Mammary epithelial cell (primary cell): ENCODE data around the gene FOXI1.

Experiments
- EZH2 ChIP-seq: IDR thresholded peaks from 2 replicates; pipeline ENCODE4 v1.6.1; 2012; ENCODE audit warnings: low read length, inconsistent platforms, borderline replicate concordance
- TF ChIP-seq, protein P1 (sequence below), 2 donors: IDR thresholded peaks in 1 of 2; conservative IDR thresholded peaks in 1 of 2; 2 replicates each; pipeline ENCODE4 v1.5.1; 2011 to 2012; ENCODE audit warnings: inconsistent platforms in 2 of 2, low read length in 2 of 2, mild to moderate bottlenecking in 2 of 2, control low read depth in 1 of 2, low read depth in 1 of 2; ENCODE audit not compliant: insufficient read depth in 1 of 2; ENCODE audit errors: extremely low read depth in 1 of 2

DNA sequence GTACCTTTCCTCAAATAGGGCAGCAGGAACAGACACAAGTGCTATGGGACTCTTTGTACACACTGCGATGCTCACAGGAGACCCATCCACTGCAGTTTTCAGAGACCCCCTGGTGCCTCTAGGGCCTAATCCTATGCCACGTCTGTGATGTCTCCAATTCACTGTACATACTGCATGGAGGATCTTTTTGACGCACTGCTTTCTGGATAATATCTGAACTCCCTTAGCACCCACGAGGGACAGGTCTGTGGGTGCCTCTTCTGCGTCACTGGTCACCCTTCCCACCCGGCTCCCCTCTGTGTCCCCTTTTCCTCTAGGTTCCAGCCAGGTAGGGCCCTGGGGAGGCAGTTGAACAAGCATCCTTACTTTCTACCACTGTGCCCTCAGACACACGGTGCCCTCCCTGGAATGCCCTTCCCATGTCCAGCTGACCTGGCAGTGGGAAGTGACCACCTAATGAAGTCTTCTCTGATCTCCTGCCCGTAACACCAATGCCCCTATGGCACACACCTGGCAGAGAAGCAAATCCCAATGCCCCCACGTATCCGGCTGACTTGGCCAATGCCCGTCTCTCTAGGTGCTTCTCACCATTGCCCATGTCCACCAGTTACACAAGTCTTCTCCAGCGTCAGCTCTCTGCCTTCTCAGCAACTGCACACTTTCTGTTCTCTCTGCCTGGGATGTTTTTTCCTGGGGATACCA, 41.5 kb downstream of the FOXI1 start:
- TF ChIP-seq EZH2, result no peak
- TF ChIP-seq, protein P1, sequence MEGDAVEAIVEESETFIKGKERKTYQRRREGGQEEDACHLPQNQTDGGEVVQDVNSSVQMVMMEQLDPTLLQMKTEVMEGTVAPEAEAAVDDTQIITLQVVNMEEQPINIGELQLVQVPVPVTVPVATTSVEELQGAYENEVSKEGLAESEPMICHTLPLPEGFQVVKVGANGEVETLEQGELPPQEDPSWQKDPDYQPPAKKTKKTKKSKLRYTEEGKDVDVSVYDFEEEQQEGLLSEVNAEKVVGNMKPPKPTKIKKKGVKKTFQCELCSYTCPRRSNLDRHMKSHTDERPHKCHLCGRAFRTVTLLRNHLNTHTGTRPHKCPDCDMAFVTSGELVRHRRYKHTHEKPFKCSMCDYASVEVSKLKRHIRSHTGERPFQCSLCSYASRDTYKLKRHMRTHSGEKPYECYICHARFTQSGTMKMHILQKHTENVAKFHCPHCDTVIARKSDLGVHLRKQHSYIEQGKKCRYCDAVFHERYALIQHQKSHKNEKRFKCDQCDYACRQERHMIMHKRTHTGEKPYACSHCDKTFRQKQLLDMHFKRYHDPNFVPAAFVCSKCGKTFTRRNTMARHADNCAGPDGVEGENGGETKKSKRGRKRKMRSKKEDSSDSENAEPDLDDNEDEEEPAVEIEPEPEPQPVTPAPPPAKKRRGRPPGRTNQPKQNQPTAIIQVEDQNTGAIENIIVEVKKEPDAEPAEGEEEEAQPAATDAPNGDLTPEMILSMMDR (conservative IDR thresholded peaks at IDR 0.05 in 1 of 2, IDR thresholded peaks at IDR 0.05 in 1 of 2; ENCODE audit: extremely low read depth in 1 of 2, insufficient read depth in 1 of 2, low read depth in 1 of 2, low read length in 2 of 2), result no peak
